ENCODE data around the gene DCDC2C. TPM values are rescaled to one million over a fixed set of nuclear protein-coding genes. Genes with fewer than 3 reads are reported as not detected.

Gene DCDC2C
- total and polyA plus RNA-seq, 2 donors (not counting 1 experiment from before 2014, with no cell fraction given), result not detected

DNA sequence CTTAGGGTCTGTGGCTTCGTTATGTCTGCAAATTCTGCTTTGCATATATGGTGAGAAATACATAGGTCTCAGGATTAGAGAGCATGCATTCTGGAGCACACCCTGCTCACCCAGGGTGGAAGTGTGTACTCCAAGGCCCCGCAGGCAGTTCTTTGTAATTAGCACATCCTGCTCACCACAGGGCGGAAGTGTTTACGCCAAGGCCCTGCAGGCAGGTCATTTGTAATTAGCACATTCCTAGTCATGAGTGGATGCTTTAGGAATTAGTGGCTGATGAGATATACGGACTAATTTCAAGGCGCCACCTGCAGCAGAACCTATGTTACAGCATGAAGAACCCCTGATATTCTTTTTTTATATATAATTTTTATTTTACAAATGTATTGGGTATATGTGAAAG, 41.1 kb upstream of the DCDC2C start:
- no peak for TF ChIP-seq EZH2 (IDR thresholded peaks at IDR 0.05; ENCODE audit: low read length, missing control alignments)
- TF ChIP-seq, protein P1, sequence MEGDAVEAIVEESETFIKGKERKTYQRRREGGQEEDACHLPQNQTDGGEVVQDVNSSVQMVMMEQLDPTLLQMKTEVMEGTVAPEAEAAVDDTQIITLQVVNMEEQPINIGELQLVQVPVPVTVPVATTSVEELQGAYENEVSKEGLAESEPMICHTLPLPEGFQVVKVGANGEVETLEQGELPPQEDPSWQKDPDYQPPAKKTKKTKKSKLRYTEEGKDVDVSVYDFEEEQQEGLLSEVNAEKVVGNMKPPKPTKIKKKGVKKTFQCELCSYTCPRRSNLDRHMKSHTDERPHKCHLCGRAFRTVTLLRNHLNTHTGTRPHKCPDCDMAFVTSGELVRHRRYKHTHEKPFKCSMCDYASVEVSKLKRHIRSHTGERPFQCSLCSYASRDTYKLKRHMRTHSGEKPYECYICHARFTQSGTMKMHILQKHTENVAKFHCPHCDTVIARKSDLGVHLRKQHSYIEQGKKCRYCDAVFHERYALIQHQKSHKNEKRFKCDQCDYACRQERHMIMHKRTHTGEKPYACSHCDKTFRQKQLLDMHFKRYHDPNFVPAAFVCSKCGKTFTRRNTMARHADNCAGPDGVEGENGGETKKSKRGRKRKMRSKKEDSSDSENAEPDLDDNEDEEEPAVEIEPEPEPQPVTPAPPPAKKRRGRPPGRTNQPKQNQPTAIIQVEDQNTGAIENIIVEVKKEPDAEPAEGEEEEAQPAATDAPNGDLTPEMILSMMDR (conservative IDR thresholded peaks at IDR 0.05 in 1 of 2, IDR thresholded peaks at IDR 0.05 in 1 of 2; ENCODE audit: low read depth in 1 of 2, low read length in 2 of 2), result peak in 1 of 2 donors; percentile 13
- no peak overlapping the region for H3K9ac ChIP-seq (ENCODE audit: insufficient read depth, low read length)
- no peaks in the 10 kb centered on the region for H4K20me1 ChIP-seq (ENCODE audit: control insufficient read depth, extremely low read depth, insufficient read depth, low read length)
- no peak overlapping the region for H3K4me2 ChIP-seq (ENCODE audit: extremely low read depth, insufficient read depth, low read length)
- no peaks in the 10 kb centered on the region for H3K4me1 ChIP-seq (ENCODE audit: control insufficient read depth, extremely low read depth, insufficient read depth, low read length)
- H3K9me3 ChIP-seq (ENCODE audit: control insufficient read depth, insufficient read depth, low read depth, low read length), result no peaks in the 10 kb centered on the region
- DNase-seq (ENCODE audit: low read depth in 2 of 2), result no peak
- H3K36me3 ChIP-seq (ENCODE audit: control insufficient read depth, insufficient read depth, low read length), result no peaks in the 10 kb centered on the region
- no peaks in the 10 kb centered on the region for H3K27me3 ChIP-seq (ENCODE audit: control insufficient read depth, insufficient read depth, low read length)
- H3K27ac ChIP-seq (ENCODE audit: insufficient read depth, low read length), result no peak overlapping the region
- no peak overlapping the region for H2AFZ ChIP-seq (ENCODE audit: low read length)
- no peak overlapping the region for H3K4me3 ChIP-seq (replicated peaks in 1 of 4; ENCODE audit: control extremely low read depth in 1 of 4, insufficient read depth in 1 of 4, low read depth in 3 of 4, low read length in 4 of 4)
- H3K79me2 ChIP-seq (ENCODE audit: control insufficient read depth, insufficient read depth, low read length), result no peaks in the 10 kb centered on the region

DNA sequence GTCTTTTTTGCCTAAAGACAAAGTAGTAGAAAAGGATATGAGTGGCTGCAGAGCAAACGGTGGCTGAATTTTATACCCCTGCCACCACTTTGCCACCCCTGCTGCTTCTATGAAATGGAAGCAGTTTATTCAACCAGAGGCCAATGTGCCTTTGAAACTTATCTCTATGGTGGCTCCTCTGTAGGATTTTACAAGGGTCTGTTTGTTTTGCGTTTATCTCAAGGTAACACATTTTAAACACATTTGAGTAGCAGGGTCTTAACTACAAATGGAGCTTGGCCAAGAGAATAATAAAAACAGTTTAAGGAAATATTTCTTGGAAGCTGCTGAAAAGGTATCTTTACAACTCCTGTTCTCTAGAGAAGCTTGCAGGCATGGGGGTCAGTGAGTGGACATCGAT, 39.3 kb upstream of the DCDC2C start:
- no peak overlapping the region for H3K4me2 ChIP-seq (ENCODE audit: extremely low read depth, insufficient read depth, low read length)
- no peaks in the 10 kb centered on the region for H3K9me3 ChIP-seq (ENCODE audit: control insufficient read depth, insufficient read depth, low read depth, low read length)
- no peak overlapping the region for H3K9ac ChIP-seq (ENCODE audit: insufficient read depth, low read length)
- H3K27me3 ChIP-seq (ENCODE audit: control insufficient read depth, insufficient read depth, low read length), result no peaks in the 10 kb centered on the region
- no peak overlapping the region for H3K27ac ChIP-seq (ENCODE audit: insufficient read depth, low read length)
- H3K79me2 ChIP-seq (ENCODE audit: control insufficient read depth, insufficient read depth, low read length), result no peaks in the 10 kb centered on the region
- TF ChIP-seq EZH2 (IDR thresholded peaks at IDR 0.05; ENCODE audit: low read length, missing control alignments), result no peak
- TF ChIP-seq, protein P1 (conservative IDR thresholded peaks at IDR 0.05 in 1 of 2, IDR thresholded peaks at IDR 0.05 in 1 of 2; ENCODE audit: low read depth in 1 of 2, low read length in 2 of 2), result no peak
- no peaks in the 10 kb centered on the region for H3K4me1 ChIP-seq (ENCODE audit: control insufficient read depth, extremely low read depth, insufficient read depth, low read length)
- DNase-seq (ENCODE audit: low read depth in 2 of 2), result no peak
- no peaks in the 10 kb centered on the region for H4K20me1 ChIP-seq (ENCODE audit: control insufficient read depth, extremely low read depth, insufficient read depth, low read length)
- H3K4me3 ChIP-seq (replicated peaks in 1 of 4; ENCODE audit: control extremely low read depth in 1 of 4, insufficient read depth in 1 of 4, low read depth in 3 of 4, low read length in 4 of 4), result no peak overlapping the region
- no peak overlapping the region for H2AFZ ChIP-seq (ENCODE audit: low read length)
- H3K36me3 ChIP-seq (ENCODE audit: control insufficient read depth, insufficient read depth, low read length), result no peaks in the 10 kb centered on the region

DNA sequence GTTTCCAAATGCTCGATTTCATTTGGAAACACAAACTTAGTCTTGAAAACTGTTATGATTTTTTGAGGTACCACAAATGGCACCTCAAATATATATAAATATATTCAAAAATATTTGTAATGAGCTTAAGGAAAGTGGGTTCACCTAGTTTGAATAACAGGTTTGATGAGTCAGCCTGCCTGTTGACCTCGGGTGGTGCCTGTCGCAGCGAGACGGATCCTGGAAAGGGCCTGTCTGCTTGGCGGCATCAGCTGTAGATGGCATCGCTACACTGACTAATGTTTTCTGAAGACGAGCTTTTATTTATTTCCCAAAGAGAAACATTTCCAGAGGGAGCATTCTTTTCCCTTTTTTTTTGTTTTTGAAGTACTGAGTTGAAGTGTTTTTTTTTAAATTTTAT, 38.5 kb upstream of the DCDC2C start:
- H3K4me2 ChIP-seq (ENCODE audit: extremely low read depth, insufficient read depth, low read length), result no peak overlapping the region
- no peaks in the 10 kb centered on the region for H3K79me2 ChIP-seq (ENCODE audit: control insufficient read depth, insufficient read depth, low read length)
- no peak overlapping the region for H2AFZ ChIP-seq (ENCODE audit: low read length)
- no peaks in the 10 kb centered on the region for H3K4me1 ChIP-seq (ENCODE audit: control insufficient read depth, extremely low read depth, insufficient read depth, low read length)
- H3K4me3 ChIP-seq (replicated peaks in 1 of 4; ENCODE audit: control extremely low read depth in 1 of 4, insufficient read depth in 1 of 4, low read depth in 3 of 4, low read length in 4 of 4), result no peak overlapping the region
- no peak overlapping the region for H3K9ac ChIP-seq (ENCODE audit: insufficient read depth, low read length)
- no peak for TF ChIP-seq EZH2 (IDR thresholded peaks at IDR 0.05; ENCODE audit: low read length, missing control alignments)
- TF ChIP-seq, protein P1 (conservative IDR thresholded peaks at IDR 0.05 in 1 of 2, IDR thresholded peaks at IDR 0.05 in 1 of 2; ENCODE audit: low read depth in 1 of 2, low read length in 2 of 2), result no peak
- H3K9me3 ChIP-seq (ENCODE audit: control insufficient read depth, insufficient read depth, low read depth, low read length), result no peaks in the 10 kb centered on the region
- H3K27ac ChIP-seq (ENCODE audit: insufficient read depth, low read length), result no peak overlapping the region
- no peaks in the 10 kb centered on the region for H4K20me1 ChIP-seq (ENCODE audit: control insufficient read depth, extremely low read depth, insufficient read depth, low read length)
- H3K36me3 ChIP-seq (ENCODE audit: control insufficient read depth, insufficient read depth, low read length), result no peaks in the 10 kb centered on the region
- no peaks in the 10 kb centered on the region for H3K27me3 ChIP-seq (ENCODE audit: control insufficient read depth, insufficient read depth, low read length)
- no peak for DNase-seq (ENCODE audit: low read depth in 2 of 2)

Measured in fibroblast of lung (primary cell).